H1 (cell line): ENCODE data around the gene UNC79. TPM values are rescaled to one million over a fixed set of nuclear protein-coding genes. Genes with fewer than 3 reads are reported as not detected.

Experiments
- CTCF ChIA-PET: fragments of 300-600 bp; sonication (Branson Sonifier 250); formaldehyde crosslinking; loops from one replicate; lab custom pipeline; 2021; ENCODE audit not compliant: partially characterized antibody; lab: Charles Lee
- POLR2A ChIA-PET: fragments of 300-600 bp; sonication (Branson Sonifier 250); formaldehyde crosslinking; loops from one replicate; lab custom pipeline; 2021; ENCODE audit warnings: inconsistent platforms; ENCODE audit not compliant: partially characterized antibody; lab: Charles Lee
- DNase-seq, 2 experiments: peaks; one replicate each; pipeline versions ENCODE4 v3.0.0 to v3.0.0-alpha.2; 2010 to 2022; ENCODE audit warnings: low spot score in 2 of 2, low read depth in 1 of 2, mixed read lengths in 1 of 2
- FAIRE-seq: peaks from 2 replicates; lab custom pipeline; 2011; peaks lifted over from hg19 to GRCh38; lab: Jason Lieb, UNC
- H2AFZ ChIP-seq: 2 replicates; pipeline ENCODE4 v1.8.1; 2012; ENCODE audit warnings: low read length, inconsistent platforms
- H2AK5ac ChIP-seq: 2 replicates; pipeline ENCODE4 v1.6.1; 2013; ENCODE audit warnings: low read depth, low read length
- H2BK120ac ChIP-seq: replicated peaks from 2 replicates; pipeline ENCODE3; 2013; ENCODE audit warnings: low read depth, low read length, inconsistent platforms
- H2BK12ac ChIP-seq: 2 replicates; pipeline ENCODE4 v1.6.1; 2013; ENCODE audit warnings: low read depth, low read length
- H2BK15ac ChIP-seq: 2 replicates; pipeline ENCODE4 v1.6.1; 2013; ENCODE audit warnings: low read length
- H2BK20ac ChIP-seq: 2 replicates; pipeline ENCODE4 v1.6.1; 2013; ENCODE audit warnings: low read length
- H2BK5ac ChIP-seq: 2 replicates; pipeline ENCODE4 v1.6.1; 2013; ENCODE audit warnings: low read depth, low read length
- H3K14ac ChIP-seq: 2 replicates; pipeline ENCODE4 v1.6.1; 2013; ENCODE audit warnings: inconsistent platforms; ENCODE audit not compliant: insufficient read length
- H3K18ac ChIP-seq: 2 replicates; pipeline ENCODE4 v1.6.1; 2013; ENCODE audit warnings: low read length; ENCODE audit errors: extremely low read depth
- H3K23ac ChIP-seq: 2 replicates; pipeline ENCODE4 v1.6.1; 2013; ENCODE audit warnings: inconsistent platforms; ENCODE audit not compliant: insufficient read length
- H3K23me2 ChIP-seq: 2 replicates; pipeline ENCODE4 v1.6.1; 2013; ENCODE audit warnings: low read depth, low read length
- H3K27ac ChIP-seq: 2 replicates; pipeline ENCODE4 v1.6.1; 2011; ENCODE audit warnings: low read depth, low read length, inconsistent platforms
- H3K27me3 ChIP-seq, 4 experiments: replicated peaks in 1 of 4; 1 replicate in 1 of 4; 2 replicates in 3 of 4; pipeline versions ENCODE4 v1.6.1 to v1.8.1; 2011 to 2013; ENCODE audit warnings: low read length in 3 of 4, mild to moderate bottlenecking in 3 of 4, inconsistent platforms in 2 of 4, mixed read lengths in 2 of 4, moderate library complexity in 1 of 4; ENCODE audit not compliant: control insufficient read depth in 3 of 4, insufficient read depth in 3 of 4; ENCODE audit errors: extremely low read depth in 1 of 4
- H3K36me3 ChIP-seq, 4 experiments: 2 replicates each; pipeline versions ENCODE4 v1.6.1 to v1.8.1; 2011 to 2013; ENCODE audit warnings: mild to moderate bottlenecking in 4 of 4, low read length in 3 of 4, moderate library complexity in 2 of 4, control low read depth in 1 of 4, inconsistent platforms in 1 of 4; ENCODE audit not compliant: insufficient read depth in 4 of 4, control insufficient read depth in 2 of 4
- H3K4ac ChIP-seq: replicated peaks from 2 replicates; pipeline ENCODE3; 2013; ENCODE audit warnings: low read length, low read depth, mixed read lengths, inconsistent platforms; ENCODE audit not compliant: insufficient read length
- H3K4me1 ChIP-seq, 4 experiments: replicated peaks in 1 of 4; 1 replicate in 1 of 4; 2 replicates in 3 of 4; pipeline versions ENCODE4 v1.6.1 to v1.8.1; 2011 to 2013; ENCODE audit warnings: low read length in 3 of 4, inconsistent platforms in 2 of 4, mixed read lengths in 1 of 4; ENCODE audit not compliant: insufficient read depth in 4 of 4, control insufficient read depth in 3 of 4
- H3K4me2 ChIP-seq, 2 experiments: 2 replicates each; pipeline versions ENCODE4 v1.6.1 to v1.8.1; 2011 to 2013; ENCODE audit warnings: low read depth in 2 of 2, low read length in 2 of 2, control low read depth in 1 of 2, inconsistent platforms in 1 of 2, mild to moderate bottlenecking in 1 of 2; ENCODE audit not compliant: insufficient read depth in 1 of 2
- H3K4me3 ChIP-seq, 4 experiments: fragments of 200-600, 300-600 bp in 1 of 4; sonication (generic), shearing (Covaris generic), sonication (Bioruptor Twin) in 1 of 4; 2 replicates each; pipeline versions ENCODE4 v1.5.1 to v1.8.1; 2011 to 2016; ENCODE audit warnings: low read length in 4 of 4, low read depth in 3 of 4, control low read depth in 2 of 4, inconsistent platforms in 2 of 4, mild to moderate bottlenecking in 2 of 4, mixed read lengths in 1 of 4, moderate library complexity in 1 of 4; ENCODE audit not compliant: insufficient read depth in 2 of 4; ENCODE audit errors: extremely low read depth in 1 of 4
- H3K56ac ChIP-seq: replicated peaks from 2 replicates; pipeline ENCODE3; 2013; ENCODE audit warnings: low read depth, mild to moderate bottlenecking, mixed read lengths, low read length, inconsistent platforms; ENCODE audit not compliant: insufficient read length
- H3K79me1 ChIP-seq: 2 replicates; pipeline ENCODE4 v1.6.1; 2013; ENCODE audit warnings: low read depth, low read length, control low read depth
- H3K79me2 ChIP-seq, 2 experiments: 2 replicates each; pipeline versions ENCODE4 v1.6.1 to v1.8.1; 2012 to 2013; ENCODE audit warnings: low read length in 2 of 2, mild to moderate bottlenecking in 2 of 2, inconsistent platforms in 1 of 2; ENCODE audit not compliant: insufficient read depth in 2 of 2, control insufficient read depth in 1 of 2
- H3K9ac ChIP-seq, 4 experiments: replicated peaks in 1 of 4; 1 replicate in 1 of 4; 2 replicates in 3 of 4; pipeline versions ENCODE4 v1.6.1 to v1.8.1; 2011 to 2013; ENCODE audit warnings: low read depth in 3 of 4, low read length in 3 of 4, control low read depth in 2 of 4, mild to moderate bottlenecking in 2 of 4, moderate library complexity in 2 of 4, inconsistent platforms in 1 of 4; ENCODE audit errors: extremely low read depth in 1 of 4
- H3K9me3 ChIP-seq, 2 experiments: 2 replicates each; pipeline versions ENCODE4 v1.6.1 to v1.8.1; 2012 to 2013; ENCODE audit warnings: mild to moderate bottlenecking in 2 of 2, moderate library complexity in 2 of 2, control low read depth in 1 of 2, inconsistent platforms in 1 of 2, low read depth in 1 of 2, low read length in 1 of 2, mixed read lengths in 1 of 2; ENCODE audit not compliant: insufficient read depth in 2 of 2
- H4K20me1 ChIP-seq, 2 experiments: replicated peaks in 1 of 2; 2 replicates each; pipeline versions ENCODE3 to v1.8.1; 2011 to 2013; ENCODE audit warnings: inconsistent platforms in 2 of 2, low read length in 2 of 2, mild to moderate bottlenecking in 1 of 2; ENCODE audit not compliant: insufficient read depth in 2 of 2, control insufficient read depth in 1 of 2
- H4K5ac ChIP-seq: 2 replicates; pipeline ENCODE4 v1.6.1; 2013; ENCODE audit warnings: low read length, low read depth, mixed read lengths, inconsistent platforms; ENCODE audit not compliant: insufficient read length
- H4K8ac ChIP-seq: 2 replicates; pipeline ENCODE4 v1.8.0; 2013; ENCODE audit warnings: mild to moderate bottlenecking, moderate library complexity, low read length, inconsistent platforms; ENCODE audit not compliant: insufficient read depth; ENCODE audit errors: extremely low read depth
- H4K91ac ChIP-seq: replicated peaks from 2 replicates; pipeline ENCODE3; 2013; ENCODE audit warnings: low read length, mixed read lengths, inconsistent platforms; ENCODE audit not compliant: insufficient read length
- CBX8 ChIP-seq: fragments of 300-800, 300-1000 bp; sonication (generic); IDR thresholded peaks from 2 replicates; pipeline ENCODE4 v1.7.1; 2016; ENCODE audit warnings: low read depth, low read length, borderline replicate concordance
- CEBPB ChIP-seq: IDR thresholded peaks from 2 replicates; pipeline ENCODE4 v1.6.1; 2012; ENCODE audit warnings: low read depth, low read length
- JUN ChIP-seq: IDR thresholded peaks from 2 replicates; pipeline ENCODE4 v1.6.1; 2011; ENCODE audit warnings: low read depth, mild to moderate bottlenecking, improper control_type of control experiment, low read length
- NANOG ChIP-seq: IDR thresholded peaks from 2 replicates; pipeline ENCODE4 v1.6.1; 2011; ENCODE audit warnings: low read length, low read depth, mild to moderate bottlenecking, inconsistent platforms; ENCODE audit not compliant: insufficient read depth, poor library complexity, severe bottlenecking
- RBBP5 ChIP-seq: IDR thresholded peaks from 2 replicates; pipeline ENCODE4 v1.7.1; 2012; ENCODE audit warnings: low read depth, mild to moderate bottlenecking, inconsistent platforms, low read length, moderate library complexity, borderline replicate concordance
- SIN3A ChIP-seq, 2 experiments: IDR thresholded peaks in 1 of 2; conservative IDR thresholded peaks in 1 of 2; 2 replicates each; pipeline ENCODE4 v1.6.1; 2011 to 2012; ENCODE audit warnings: low read length in 2 of 2, improper control_type of control experiment in 1 of 2, low read depth in 1 of 2, mild to moderate bottlenecking in 1 of 2
- YY1 ChIP-seq: IDR thresholded peaks from 2 replicates; pipeline ENCODE4 v1.6.1; 2011; ENCODE audit warnings: low read depth, mild to moderate bottlenecking, low read length
- WGBS, 2 experiments: shearing (Covaris generic) in 1 of 2; methylation state at CpG; one replicate each; pipeline versions ENCODE4 v1.1.6 to v1.1.7; 2013 to 2015; ENCODE audit warnings: low lambda C conversion rate in 2 of 2, mixed read lengths in 2 of 2, inconsistent platforms in 1 of 2, low coverage in 1 of 2, missing lambda C conversion rate in 1 of 2; ENCODE audit not compliant: insufficient replicate concordance in 2 of 2, insufficient coverage in 1 of 2, insufficient read length in 1 of 2; ENCODE audit errors: extremely low coverage in 1 of 2, missing lambda C conversion rate in 1 of 2; 5-methylcytosine and 5-hydroxymethylcytosine counted together
- polyA plus RNA-seq, 7 experiments: library from polyadenylated mRNA; depleted of rRNA in 3 of 7; stranded (reverse) in 5 of 7; unstranded in 2 of 7; fragments of >200 nt in 5 of 7; fragments of 200-250 nt in 2 of 7; gene quantifications; 1 replicate in 5 of 7; 2 replicates in 1 of 7; 4 replicates in 1 of 7; pipeline versions ENCODE4 v1.2.1 to v1.2.3, GENCODE V29; 2011 to 2013; ENCODE audit warnings: missing spikeins in 2 of 7, mixed read lengths in 2 of 7
- total RNA-seq: library from RNA; stranded (reverse); fragmentation: NEBNext Ultra II Directional; extraction: Animal tissue kit (Norgen Biotek cat#: 25700); gene quantifications from 2 replicates; pipeline ENCODE4 v1.2.1, GENCODE V29; 2021

Gene UNC79
- total and polyA plus RNA-seq, 2 of the 8 experiments (the other 6 are each of a cell fraction or from before 2014, with no cell fraction given) = 1.8 to 2.3 TPM

DNA sequence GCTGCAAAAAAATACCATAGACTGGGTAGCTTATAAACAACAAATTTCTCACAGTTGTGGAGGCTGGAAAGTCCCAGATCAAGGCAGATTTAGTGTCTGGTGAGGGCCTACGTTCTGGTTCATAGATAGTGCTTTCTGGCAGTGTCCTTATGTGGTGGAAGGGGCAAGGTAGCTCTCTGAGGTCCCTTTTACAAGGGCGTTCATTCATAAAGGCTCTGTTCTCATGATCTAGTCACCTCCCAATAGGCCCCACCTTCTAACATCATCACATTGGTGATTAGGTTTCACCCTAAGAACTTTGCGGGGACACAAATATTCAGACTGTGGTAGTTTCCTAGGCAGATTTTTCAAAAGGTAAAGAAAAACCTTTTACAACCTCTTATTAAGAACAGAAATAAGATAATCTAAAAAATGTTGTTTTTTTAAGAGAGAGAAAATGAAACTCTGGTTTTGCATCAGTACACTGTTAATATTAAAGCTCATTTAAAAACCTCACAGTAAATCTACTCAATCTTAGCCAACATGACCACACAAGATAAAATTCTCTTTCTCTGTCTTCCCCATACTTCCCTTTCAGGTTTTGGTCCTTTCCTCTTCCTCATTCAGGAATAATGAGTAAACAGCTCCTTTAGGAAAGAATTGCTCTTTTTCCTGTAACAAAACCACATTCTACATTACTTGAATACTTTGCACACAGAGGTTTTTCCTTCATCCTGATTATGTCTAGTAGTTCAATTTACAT is 117.5 kb downstream of the UNC79 start:
- Histone ChIP-seq H3K4me1 (no peaks in the 10 kb centered on the region), H3K9ac (no peak overlapping the region; a peak in 1 of 7 replicates), H2BK5ac (no peak overlapping the region), H3K79me1 (no peaks in the 10 kb centered on the region), H3K56ac (no peak overlapping the region), H3K79me2 (no peaks in the 10 kb centered on the region), H3K9me3 (no peaks in the 10 kb centered on the region), H3K27ac (no peak overlapping the region), H2BK15ac (no peak overlapping the region), H2AFZ (no peak overlapping the region), H2BK12ac (no peak overlapping the region), H2BK120ac (no peak overlapping the region), H3K23ac (no peak overlapping the region), H4K91ac (no peak overlapping the region)
- FAIRE-seq = no peak
- WGBS, 2 experiments = 84% methylated on average over 3 of the region's 3 CpGs; no CpG with 5 or more reads in 1 of the 2 experiments
- CTCF ChIA-PET = interaction anchor here (0.7 to 3.4 kb wide), 4 partner anchors 12 to 314 kb away, joined by 3 to 15 read pairs (median 5); no protein-coding TSS in a partner anchor
- POLR2A ChIA-PET = no interaction called here
- DNase-seq = no peak
- TF ChIP-seq JUN = no peak
- no peak for TF ChIP-seq CEBPB
- TF ChIP-seq RBBP5 = no peak
- no peak for TF ChIP-seq SIN3A (conservative IDR thresholded peaks at IDR 0.05 in 1 of 2, IDR thresholded peaks at IDR 0.05 in 1 of 2; ENCODE audit: low read depth in 1 of 2, low read length in 2 of 2)
- TF ChIP-seq YY1 = no peak
- TF ChIP-seq CBX8 = no peak
- TF ChIP-seq NANOG = no peak
- TF ChIP-seq, all 59 proteins: peak for 0
- peaks cover 1% of the 10 kb centered on the region; the same call in 1 of the 2 replicates for H3K23me2 ChIP-seq
- H3K27me3 ChIP-seq = no peaks in the 10 kb centered on the region
- no peaks in the 10 kb centered on the region for H3K36me3 ChIP-seq
- no peak overlapping the region for H3K4ac ChIP-seq
- H2AK5ac ChIP-seq = no peak overlapping the region
- H2BK20ac ChIP-seq = no peak overlapping the region
- H3K18ac ChIP-seq = no peak overlapping the region
- peaks cover 0 to 1% of the 10 kb centered on the region in 2 experiments for H4K20me1 ChIP-seq
- H3K14ac ChIP-seq = no peak overlapping the region
- H3K4me2 ChIP-seq = no peak overlapping the region
- no peak overlapping the region for H4K8ac ChIP-seq
- no peak overlapping the region for H4K5ac ChIP-seq
- H3K4me3 ChIP-seq = no peak overlapping the region
